Astrocyte (in vitro differentiated cells and primary cell): ENCODE results near the gene TMEM40.

Experiments used
- CTCF ChIP-seq: IDR thresholded peaks from 2 replicates; pipeline ENCODE4 v1.5.1; 2011; ENCODE audit warnings: low read depth, mild to moderate bottlenecking, inconsistent platforms, low read length, moderate library complexity; ENCODE audit not compliant: insufficient read depth
- EZH2 ChIP-seq: IDR thresholded peaks from 2 replicates; pipeline ENCODE4 v1.6.1; 2012; ENCODE audit warnings: mild to moderate bottlenecking, low read length, inconsistent platforms; ENCODE audit not compliant: insufficient read depth

- no peak for TF ChIP-seq CTCF
- TF ChIP-seq EZH2, result no peak
These were observed 48.7 kb upstream of the TMEM40 start for GRCh38 chr3:12807601-12808359.
